ENCODE results near the gene RAD51.

DNA sequence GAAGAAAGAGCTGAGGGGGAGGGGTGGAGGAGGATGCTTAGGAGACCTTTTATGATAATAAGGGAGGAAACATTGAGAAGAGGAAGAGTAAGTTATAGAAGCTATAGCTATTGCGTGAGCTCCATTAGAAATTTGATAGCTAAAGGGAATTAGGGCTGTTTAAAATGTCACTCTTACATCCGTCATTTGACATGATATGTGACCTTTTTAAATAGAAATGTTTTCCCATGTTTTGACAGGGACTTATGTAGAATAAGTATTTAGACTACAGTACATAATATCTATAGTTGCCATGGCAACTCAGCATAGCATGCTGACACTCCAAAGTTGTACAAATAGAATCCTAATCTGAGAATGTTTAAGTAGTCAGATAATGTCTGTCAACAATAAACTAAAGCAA, 19.2 kb downstream of the RAD51 start:
- TF ChIP-seq POLR2AphosphoS5 (IDR thresholded peaks at IDR 0.05; ENCODE audit: borderline replicate concordance, low read depth, low read length) (no peak), EZH2 (IDR thresholded peaks at IDR 0.05) (no peak), FOXP2 (optimal IDR thresholded peaks at IDR 0.05; ENCODE audit: control extremely low read depth, extremely low read length, insufficient read depth) (no peak)
